GM19455 (cell line): Measurements from ENCODE around the gene NRK.
"Not testable (repeated sequence)": the region's sequence is repeated elsewhere in the genome, so short reads cannot be mapped to it uniquely, and the experiment has no call there.

Experiments
- ATAC-seq: cut with Tn5 transposase; IDR thresholded peaks from one replicate; pipeline ENCODE4 v1.9.1; 2021; ENCODE audit not compliant: unreplicated experiment

NRK gene

DNA sequence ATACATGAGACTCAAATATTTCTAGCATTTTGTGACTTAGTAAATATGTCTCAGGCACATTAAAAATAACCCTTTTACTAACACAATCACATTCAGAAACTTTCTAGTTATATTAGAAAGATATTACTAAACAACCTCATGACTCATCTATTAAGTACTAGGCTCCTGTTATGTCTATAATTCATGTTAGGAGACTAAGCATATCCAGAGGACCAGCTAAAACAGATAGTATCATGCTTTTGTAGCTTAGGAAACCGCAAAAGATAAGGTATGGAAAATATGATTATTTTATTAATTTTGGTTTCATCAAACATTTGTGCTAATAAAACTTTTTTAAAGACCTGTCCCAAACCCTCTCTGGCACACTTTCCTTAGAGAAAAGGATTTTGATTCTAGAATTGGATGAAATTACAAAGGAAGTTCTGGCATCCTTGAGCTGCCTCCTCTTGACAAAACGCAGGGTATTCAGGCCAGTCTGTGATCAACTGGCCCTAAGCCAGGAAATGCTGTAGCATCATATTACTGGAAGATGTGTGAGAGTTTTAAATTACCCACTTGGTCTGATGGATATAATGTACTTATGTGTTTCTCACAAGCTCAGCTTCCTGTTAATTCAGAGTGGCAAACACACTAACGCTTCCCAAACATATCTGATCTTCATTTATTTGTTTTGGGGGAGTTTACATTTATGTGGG, 60.4 kb downstream of the NRK start:
- no peak for ATAC-seq

DNA sequence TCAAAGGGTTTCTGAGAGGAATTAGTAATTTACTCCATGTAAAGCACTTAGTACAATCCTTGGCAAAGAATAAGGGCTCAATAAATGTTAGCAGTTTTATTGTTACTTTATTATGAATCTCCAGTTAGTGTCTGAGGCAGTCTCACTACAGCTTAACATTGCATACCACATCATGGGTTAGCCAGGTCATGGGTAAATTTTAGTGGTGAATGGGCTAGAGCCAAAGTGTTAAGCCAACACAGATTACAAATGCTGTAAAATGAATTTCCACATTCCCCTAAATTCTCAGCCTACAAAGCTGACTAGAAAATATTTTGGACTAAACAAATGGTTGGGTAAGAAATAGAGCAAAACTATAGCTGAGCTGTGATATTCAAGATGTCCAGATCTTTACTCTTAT, 72.4 kb downstream of the NRK start:
- ATAC-seq: no peak

DNA sequence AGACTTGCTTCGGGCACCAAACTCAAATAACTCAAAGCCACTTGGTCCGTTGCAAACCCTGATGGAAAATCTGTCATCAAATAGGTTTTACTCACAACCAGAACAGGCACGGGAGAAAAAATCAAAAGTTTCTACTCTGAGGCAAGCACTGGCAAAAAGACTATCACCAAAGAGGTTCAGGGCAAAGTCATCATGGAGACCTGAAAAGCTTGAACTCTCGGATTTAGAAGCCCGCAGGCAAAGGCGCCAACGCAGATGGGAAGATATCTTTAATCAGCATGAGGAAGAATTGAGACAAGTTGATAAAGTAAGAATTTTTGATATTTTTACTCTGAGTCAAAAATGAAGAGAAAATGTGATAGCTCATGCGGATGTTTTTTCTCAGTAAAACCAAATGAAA, 87.2 kb downstream of the NRK start:
- ATAC-seq: no peak

DNA sequence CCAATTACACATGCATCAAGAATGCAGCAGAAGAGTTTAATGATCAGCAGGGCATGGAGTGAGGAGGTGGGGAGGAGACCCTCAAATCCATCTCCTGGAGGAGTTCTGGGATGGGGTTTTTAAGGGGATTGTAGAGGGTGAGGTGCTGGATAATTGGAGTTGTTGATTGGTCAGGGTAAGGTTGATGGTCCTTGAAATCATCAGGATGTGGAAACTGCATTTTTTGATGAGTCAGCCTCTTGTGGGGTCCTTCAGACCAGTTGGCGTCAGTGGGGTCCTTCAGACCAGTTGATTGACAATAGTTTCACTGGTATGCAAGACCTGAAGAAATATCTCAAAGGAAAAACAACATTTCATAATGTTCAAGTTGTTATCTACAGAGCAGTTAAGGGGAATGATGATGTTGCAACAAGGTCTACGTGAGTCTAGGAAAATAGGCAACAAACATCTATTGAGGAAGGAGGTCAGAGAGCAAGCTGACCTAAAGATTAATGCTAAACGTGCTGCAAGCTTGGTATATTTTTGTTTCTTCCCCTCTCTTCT, 88.3 kb downstream of the NRK start:
- ATAC-seq: no peak

DNA sequence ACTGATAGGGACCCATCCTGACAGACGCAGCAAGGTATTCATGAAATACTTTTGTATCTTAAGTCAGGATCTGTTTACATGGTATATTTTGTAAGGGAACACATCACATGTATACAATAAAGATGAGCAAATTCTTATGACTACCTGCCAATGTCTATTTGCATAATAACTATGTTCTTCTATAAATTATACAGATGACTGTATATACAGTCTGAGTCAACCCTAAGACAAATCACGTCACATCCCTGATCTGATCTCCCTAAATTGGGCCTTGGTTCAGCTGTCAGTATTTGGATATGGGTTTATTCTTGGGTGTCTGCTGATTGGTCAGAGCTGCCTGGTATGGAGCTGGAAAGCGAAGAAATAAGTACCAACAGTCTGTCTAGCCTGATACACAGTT, 122.9 kb downstream of the NRK start:
- no peak for ATAC-seq

DNA sequence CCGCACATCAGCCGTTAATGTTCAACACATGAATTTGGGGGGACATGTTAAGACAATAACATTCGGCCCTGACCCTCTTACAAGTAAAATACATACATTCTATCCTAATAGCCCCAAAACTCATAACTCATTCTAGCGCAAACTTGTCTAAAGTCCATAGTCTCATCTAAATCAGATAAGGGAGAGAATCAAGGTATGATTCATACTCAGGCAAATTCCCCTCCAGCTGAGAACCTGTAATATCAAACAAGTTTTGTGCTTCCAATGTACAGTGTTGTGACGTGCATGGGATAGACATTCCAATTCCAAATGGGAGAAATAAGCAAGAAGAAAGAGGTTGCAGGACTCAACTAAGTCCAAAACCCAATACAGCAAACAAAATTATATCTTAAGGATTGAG, 147.1 kb downstream of the NRK start:
- ATAC-seq: no peak

DNA sequence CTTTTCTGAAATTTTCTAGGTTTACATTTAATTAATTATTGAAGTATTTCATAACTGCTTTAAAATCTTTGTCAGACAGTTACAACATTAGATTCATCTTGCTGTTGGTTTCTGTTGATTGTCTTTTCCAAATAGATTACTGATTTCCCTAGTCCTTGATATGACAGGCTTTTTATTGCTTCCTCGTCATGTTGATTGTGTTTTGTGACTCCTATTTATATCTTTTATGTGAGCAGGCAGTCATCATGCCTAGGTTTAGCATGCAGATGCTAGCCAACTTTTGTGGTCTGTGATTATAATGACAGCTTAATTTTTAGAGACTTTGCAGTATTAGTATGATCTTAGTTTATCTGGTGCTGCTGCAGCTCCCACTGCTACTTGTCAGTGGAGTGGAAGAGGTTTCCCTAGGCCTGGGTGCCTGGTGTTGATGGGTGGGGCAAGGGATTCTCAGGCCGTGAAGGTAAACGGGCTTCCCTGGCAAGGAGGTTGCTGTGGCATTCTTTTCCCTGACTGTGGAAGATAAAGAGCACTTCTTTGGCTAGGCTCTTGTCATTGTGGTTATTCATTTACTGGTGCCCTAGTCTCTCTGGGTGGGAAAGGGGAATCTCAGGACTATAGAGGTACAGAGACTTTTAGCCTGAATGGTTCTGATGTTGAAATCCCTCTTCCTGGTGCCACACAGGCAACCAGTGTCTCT, 150.5 kb downstream of the NRK start:
- no peak for ATAC-seq

DNA sequence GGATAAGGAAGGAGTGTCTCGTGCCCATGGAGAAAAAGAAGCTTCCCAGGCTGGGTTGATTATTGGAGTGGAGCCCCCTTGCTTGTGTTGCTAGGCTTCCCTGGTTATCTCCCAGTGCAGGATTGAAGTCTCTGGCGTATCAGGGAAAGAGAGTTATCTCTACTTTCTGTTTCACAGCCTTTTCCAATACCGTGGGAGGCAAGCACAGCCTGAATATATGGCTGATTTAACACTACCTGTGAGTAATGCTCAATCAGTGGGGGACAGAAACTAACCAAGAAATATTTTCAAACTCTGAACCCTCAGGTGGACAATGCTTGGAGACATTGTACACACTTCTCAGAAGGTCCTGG, 151.0 kb downstream of the NRK start:
- ATAC-seq: no peak

DNA sequence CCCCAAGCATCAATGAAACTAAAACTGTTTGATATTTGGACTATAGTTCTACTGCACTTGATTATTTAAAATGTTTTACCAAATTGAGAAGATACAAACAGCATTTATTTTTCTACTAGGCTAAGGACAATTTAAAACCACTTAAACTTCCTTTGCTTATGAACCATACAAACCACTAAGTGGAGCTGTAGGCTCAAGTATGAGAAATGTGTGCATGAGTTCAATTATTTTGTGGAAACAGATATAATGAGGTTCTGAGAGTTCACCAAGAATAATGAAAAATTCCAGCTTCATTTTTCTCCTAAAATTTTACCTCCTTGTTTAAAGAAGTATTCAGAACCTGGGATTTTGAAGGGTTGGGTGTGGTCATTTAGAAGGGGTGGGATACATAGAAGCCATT, 153.0 kb downstream of the NRK start:
- ATAC-seq: no peak

DNA sequence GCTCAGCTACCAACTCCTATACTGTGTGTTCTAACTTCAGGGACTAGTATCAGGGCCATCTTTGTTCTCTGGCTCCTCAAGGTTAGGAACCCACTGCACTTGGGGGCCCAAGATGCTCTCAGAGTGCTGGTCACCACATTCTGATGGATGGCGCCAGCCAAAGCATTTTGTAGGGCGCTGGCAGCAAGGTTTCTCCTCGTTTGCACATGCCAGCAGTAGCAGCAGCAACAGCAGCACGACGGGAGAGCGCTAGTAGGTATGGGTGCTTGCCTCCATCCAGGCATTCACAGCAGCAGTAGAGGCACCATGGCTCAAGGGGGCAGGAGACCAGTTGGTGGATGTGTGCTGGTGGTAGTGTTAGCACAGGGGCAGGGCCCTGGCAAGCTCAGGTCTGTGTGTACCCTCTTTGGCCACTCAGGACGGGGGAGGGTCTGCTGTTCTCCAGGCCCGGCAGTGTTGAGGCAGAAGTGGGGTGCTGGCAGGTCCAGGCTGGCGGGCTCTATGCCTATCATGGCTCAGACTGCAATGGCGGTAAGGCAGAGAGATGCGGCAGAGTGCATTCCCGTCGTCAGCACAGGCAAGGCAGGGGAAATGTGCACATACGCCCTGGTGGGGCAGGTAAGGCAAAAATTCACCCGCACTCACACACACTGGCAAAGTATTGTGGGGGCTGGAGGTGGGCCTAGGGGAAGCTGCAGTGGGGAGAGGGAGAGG, 159.6 kb downstream of the NRK start:
- ATAC-seq: no peak

DNA sequence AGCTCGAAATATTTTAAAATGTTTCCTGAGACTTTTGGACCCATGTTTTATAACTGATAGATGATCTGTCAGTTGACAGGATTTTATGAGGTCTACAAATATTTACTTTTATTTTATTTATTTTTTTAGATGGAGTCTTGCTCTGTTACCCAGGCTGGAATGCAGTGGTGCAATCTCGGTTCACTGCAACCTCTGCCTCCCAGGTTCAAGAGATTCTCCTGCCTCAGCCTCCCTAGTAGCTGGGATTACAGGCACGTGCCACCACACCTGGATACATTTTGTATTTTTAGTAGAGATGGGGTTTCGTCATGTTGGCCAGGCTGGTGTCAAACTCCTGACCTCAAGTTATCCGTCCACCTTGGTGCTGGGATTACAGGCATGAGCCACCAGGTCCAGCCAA, 166.1 kb downstream of the NRK start:
- ATAC-seq: not testable (repeated sequence)

DNA sequence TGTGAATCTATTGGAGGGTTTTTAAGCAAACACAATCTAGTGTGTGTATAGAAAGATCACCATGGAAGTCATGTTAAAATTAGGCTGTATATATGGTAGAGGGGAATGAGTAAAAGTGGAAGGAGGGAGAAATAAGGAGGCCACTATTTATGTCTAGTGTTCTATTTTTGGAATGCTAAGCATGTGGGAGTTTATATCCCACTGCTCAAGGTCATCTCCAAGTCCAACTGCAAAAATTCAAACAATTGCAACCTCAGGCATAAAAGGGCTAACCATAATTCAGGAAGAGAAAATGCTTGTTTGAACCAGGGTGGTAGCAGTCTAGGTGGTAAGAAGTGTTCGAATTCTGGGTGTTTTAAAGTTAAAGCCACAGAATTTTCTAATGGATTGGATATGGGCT, 177.0 kb downstream of the NRK start:
- no peak for ATAC-seq

DNA sequence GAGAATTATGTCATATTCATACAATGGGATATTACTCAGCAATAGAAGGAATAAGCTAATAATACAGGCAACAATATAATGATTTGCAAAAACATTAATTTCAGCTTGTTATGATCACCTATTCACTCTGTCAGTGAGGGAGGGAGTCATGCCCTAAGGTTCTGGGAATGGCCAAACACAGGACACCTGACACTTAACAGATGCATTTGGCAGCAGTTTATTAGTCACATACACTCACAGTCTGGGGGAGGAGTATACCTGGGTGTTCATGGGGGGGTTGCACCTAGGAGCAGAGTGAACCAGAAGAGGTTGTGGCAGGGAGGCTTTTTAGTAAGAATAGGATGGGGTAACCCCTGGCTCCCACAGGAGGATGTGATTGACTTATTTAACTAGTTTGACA, 177.9 kb downstream of the NRK start:
- ATAC-seq: no peak

DNA sequence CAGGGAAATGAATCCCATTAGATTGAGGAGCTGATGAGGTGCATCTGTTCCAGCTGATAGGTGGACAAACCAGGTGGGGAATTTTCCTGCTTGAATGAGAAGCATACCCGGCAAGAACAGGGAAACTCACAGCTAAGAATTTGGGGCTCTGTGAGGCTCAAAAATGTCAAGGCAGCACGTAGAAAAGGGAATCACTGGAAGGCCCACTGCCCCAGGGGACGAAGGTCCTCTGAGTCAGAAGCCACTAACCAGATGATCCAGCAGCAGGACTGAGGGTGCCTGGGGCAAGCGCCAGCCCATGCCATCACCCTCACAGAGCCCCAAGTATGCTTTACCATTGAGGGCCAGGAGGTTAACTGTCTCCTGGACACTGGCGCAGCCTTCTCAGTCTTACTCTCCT, 178.3 kb downstream of the NRK start:
- ATAC-seq: not testable (repeated sequence)

DNA sequence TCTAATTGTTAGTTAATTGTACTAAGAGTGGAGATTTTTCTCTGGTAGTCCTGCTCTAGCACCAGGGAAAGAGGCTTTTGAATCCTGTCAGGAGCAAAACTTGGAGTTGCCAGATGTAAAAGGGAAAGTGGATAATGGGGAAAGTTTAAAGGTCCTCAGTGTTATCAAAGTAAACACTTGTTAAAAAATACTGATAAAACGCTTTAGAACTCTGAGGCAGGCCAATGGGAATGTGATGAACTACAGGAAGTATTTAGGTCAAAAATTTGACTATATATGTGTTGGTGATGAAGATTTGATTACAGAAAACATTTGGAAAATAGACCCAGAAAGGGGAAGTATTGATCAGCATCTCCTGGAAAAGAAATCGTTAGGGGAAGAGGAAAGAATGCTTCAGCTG, 183.3 kb downstream of the NRK start:
- ATAC-seq: no peak

DNA sequence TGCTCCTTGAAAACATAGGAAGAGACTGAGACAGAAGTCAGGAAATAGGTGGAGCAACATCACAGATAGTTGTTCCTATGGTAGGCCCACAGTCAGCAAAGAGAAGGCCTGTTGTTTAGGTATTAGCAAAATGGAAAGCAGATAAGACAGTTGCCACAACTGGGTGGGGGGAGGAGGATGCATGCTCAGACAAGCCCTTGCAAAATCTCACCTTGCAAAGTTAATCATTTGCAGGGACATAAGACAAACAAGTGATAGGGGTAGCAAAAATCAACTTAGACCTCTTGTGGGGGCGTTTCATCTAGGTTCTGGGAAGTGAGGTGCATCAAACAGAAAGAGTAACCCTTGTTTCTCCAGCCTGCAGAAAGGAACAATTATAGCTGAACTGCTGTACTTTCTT, 185.5 kb downstream of the NRK start:
- no peak for ATAC-seq
